Endothelial cell of umbilical vein (primary cell): ENCODE data around the gene MINDY4. TPM values are rescaled to one million over a fixed set of nuclear protein-coding genes. Genes with fewer than 3 reads are reported as not detected.

ENCODE experiments used
- BruUV-seq: library from RNA; stranded (reverse); fragments of 400-500 nt; replicated peaks from 2 replicates; lab custom pipeline; 2021; lab: Mats Ljungman, UMichigan
- CTCF ChIA-PET: fragments of 300-600, 350-600 bp; sonication (Branson Sonifier 250); formaldehyde crosslinking; loops from one replicate; lab custom pipeline; 2021; ENCODE audit warnings: antibody characterized with exemption, inconsistent platforms; lab: Charles Lee
- POLR2A ChIA-PET: fragments of 300-600, 350-600 bp; sonication (Branson Sonifier 250); formaldehyde crosslinking; loops from one replicate; lab custom pipeline; 2021; ENCODE audit warnings: antibody characterized with exemption, inconsistent platforms; lab: Charles Lee
- DNase-seq: peaks from one replicate; pipeline ENCODE4 v3.0.0-alpha.2; 2011; ENCODE audit warnings: low read depth, low spot score
- FAIRE-seq: peaks from 2 replicates; lab custom pipeline; 2011; peaks lifted over from hg19 to GRCh38; lab: Jason Lieb, UNC
- H2AFZ ChIP-seq: 2 replicates; pipeline ENCODE4 v1.6.0; 2012; ENCODE audit warnings: low read depth, low read length, control low read depth, inconsistent platforms
- H3K27ac ChIP-seq: 2 replicates; pipeline ENCODE4 v1.5.1; 2011; ENCODE audit warnings: low read depth, mild to moderate bottlenecking, control low read depth, low read length, moderate library complexity; ENCODE audit not compliant: insufficient read depth
- H3K27me3 ChIP-seq, 2 experiments: 2 replicates each; pipeline versions ENCODE4 v1.6.0 to v1.6.1; 2011; ENCODE audit warnings: low read length in 2 of 2, mixed read lengths in 1 of 2; ENCODE audit not compliant: control insufficient read depth in 2 of 2, insufficient read depth in 2 of 2
- H3K36me3 ChIP-seq, 2 experiments: 2 replicates in 1 of 2; 3 replicates in 1 of 2; pipeline ENCODE4 v1.5.1; 2011; ENCODE audit warnings: low read length in 2 of 2, mild to moderate bottlenecking in 1 of 2, moderate library complexity in 1 of 2; ENCODE audit not compliant: control insufficient read depth in 2 of 2, insufficient read depth in 2 of 2; ENCODE audit errors: extremely low read depth in 1 of 2
- H3K4me1 ChIP-seq: 3 replicates; pipeline ENCODE4 v1.5.1; 2011; ENCODE audit warnings: mild to moderate bottlenecking, low read length; ENCODE audit not compliant: control insufficient read depth, insufficient read depth; ENCODE audit errors: extremely low read depth
- H3K4me2 ChIP-seq: 2 replicates; pipeline ENCODE4 v1.6.1; 2011; ENCODE audit warnings: low read length, control low read depth, mixed read lengths; ENCODE audit not compliant: insufficient read depth
- H3K4me3 ChIP-seq, 3 experiments: fragments of 200-600 bp in 1 of 3; sonication (generic), shearing (Covaris generic) in 1 of 3; replicated peaks in 1 of 3; 2 replicates each; pipeline ENCODE4 v1.5.1; 2011 to 2016; ENCODE audit warnings: control low read depth in 3 of 3, low read length in 3 of 3, mild to moderate bottlenecking in 2 of 3, inconsistent platforms in 1 of 3, low read depth in 1 of 3, moderate library complexity in 1 of 3; ENCODE audit not compliant: insufficient read depth in 1 of 3
- H3K79me2 ChIP-seq: 2 replicates; pipeline ENCODE4 v1.6.0; 2012; ENCODE audit warnings: low read length, inconsistent platforms; ENCODE audit not compliant: control insufficient read depth, insufficient read depth
- H3K9ac ChIP-seq: replicated peaks from 2 replicates; pipeline ENCODE3; 2011; ENCODE audit warnings: low read length, control low read depth; ENCODE audit not compliant: insufficient read depth; ENCODE audit errors: extremely low read depth
- H3K9me1 ChIP-seq: replicated peaks from 3 replicates; pipeline ENCODE4 v1.6.0; 2011; ENCODE audit warnings: mild to moderate bottlenecking, low read length; ENCODE audit not compliant: control insufficient read depth, insufficient read depth; ENCODE audit errors: extremely low read depth
- H3K9me3 ChIP-seq: replicated peaks from 2 replicates; pipeline ENCODE4 v1.5.1; 2012; ENCODE audit warnings: low read length, inconsistent platforms; ENCODE audit not compliant: control insufficient read depth, insufficient read depth
- H4K20me1 ChIP-seq: replicated peaks from 2 replicates; pipeline ENCODE3; 2011; ENCODE audit warnings: mild to moderate bottlenecking, low read length; ENCODE audit not compliant: control insufficient read depth, insufficient read depth; ENCODE audit errors: extremely low read depth
- EZH2 ChIP-seq: IDR thresholded peaks from 2 replicates; pipeline ENCODE4 v1.6.1; 2012; ENCODE audit warnings: borderline replicate concordance, low read depth, mild to moderate bottlenecking, moderate library complexity, low read length, inconsistent platforms; ENCODE audit not compliant: severe bottlenecking
- FOS ChIP-seq: IDR thresholded peaks from 2 replicates; pipeline ENCODE4 v1.6.1; 2011; ENCODE audit warnings: mild to moderate bottlenecking, low read length, moderate library complexity, borderline replicate concordance; ENCODE audit not compliant: insufficient read depth
- GATA2 ChIP-seq: IDR thresholded peaks from 2 replicates; pipeline ENCODE4 v1.7.0; 2011; ENCODE audit warnings: low read depth, mild to moderate bottlenecking, moderate library complexity, mixed read lengths, low read length; ENCODE audit not compliant: insufficient read length, insufficient read depth
- JUN ChIP-seq: IDR thresholded peaks from 2 replicates; pipeline ENCODE4 v1.6.1; 2011; ENCODE audit warnings: borderline replicate concordance, low read depth; ENCODE audit not compliant: insufficient read length, insufficient read depth
- MYC ChIP-seq: IDR thresholded peaks from one replicate; pipeline ENCODE4 v1.6.1; 2011; ENCODE audit warnings: mild to moderate bottlenecking, low read depth, low read length
- POLR2A ChIP-seq: IDR thresholded peaks from 2 replicates; pipeline ENCODE4 v1.6.1; 2012; ENCODE audit warnings: low read depth, mild to moderate bottlenecking, control low read depth, low read length
- POLR2AphosphoS5 ChIP-seq: IDR thresholded peaks from 2 replicates; pipeline ENCODE4 v1.6.1; 2012; ENCODE audit warnings: low read depth, mild to moderate bottlenecking, control low read depth, low read length, moderate library complexity; ENCODE audit not compliant: insufficient read depth
- dilution Hi-C: fragments of 300-500 bp; cut with MboI; formaldehyde crosslinking; loops from one replicate; pipeline ENCODE4 v1.15.0; 2019; ENCODE audit warnings: low sequenced_read_pairs; ENCODE audit not compliant: extremely low pct_ligation_motif_present
- intact Hi-C: fragments of 100-400 bp; cut with micrococcal nuclease; formaldehyde crosslinking; loops from one replicate; pipeline ENCODE4 v1.10.0; 2022
- polyA plus RNA-seq, 4 experiments: library from polyadenylated mRNA; depleted of rRNA in 3 of 4; stranded (reverse) in 3 of 4; unstranded in 1 of 4; fragments of >200 nt; gene quantifications; 2 replicates each; pipeline versions ENCODE4 v1.2.1 to v1.2.3, GENCODE V29; 2011 to 2012; ENCODE audit warnings: missing spikeins in 1 of 4
- total RNA-seq: library from RNA; stranded (reverse); gene quantifications from 2 replicates; pipeline ENCODE4 v1.2.3, GENCODE V29; 2021
- TF ChIP-seq, protein P1 (sequence below): IDR thresholded peaks from 2 replicates; pipeline ENCODE4 v1.6.1; 2011; ENCODE audit not compliant: insufficient read depth, insufficient read length
- TF ChIP-seq, protein P2 (sequence below), 2 donors: IDR thresholded peaks; 1 replicate in 1 of 2; 2 replicates in 1 of 2; pipeline ENCODE4 v1.5.1; 2011; ENCODE audit warnings: low read length in 2 of 2, mild to moderate bottlenecking in 2 of 2, moderate library complexity in 2 of 2, control low read depth in 1 of 2, inconsistent platforms in 1 of 2, low read depth in 1 of 2; ENCODE audit not compliant: insufficient read depth in 1 of 2; ENCODE audit errors: extremely low read depth in 1 of 2

The MINDY4 gene
- total and polyA plus RNA-seq, 2 donors (not counting 3 experiments of a cell fraction or from before 2014, with no cell fraction given) = 2.2 to 4.7 TPM

DNA sequence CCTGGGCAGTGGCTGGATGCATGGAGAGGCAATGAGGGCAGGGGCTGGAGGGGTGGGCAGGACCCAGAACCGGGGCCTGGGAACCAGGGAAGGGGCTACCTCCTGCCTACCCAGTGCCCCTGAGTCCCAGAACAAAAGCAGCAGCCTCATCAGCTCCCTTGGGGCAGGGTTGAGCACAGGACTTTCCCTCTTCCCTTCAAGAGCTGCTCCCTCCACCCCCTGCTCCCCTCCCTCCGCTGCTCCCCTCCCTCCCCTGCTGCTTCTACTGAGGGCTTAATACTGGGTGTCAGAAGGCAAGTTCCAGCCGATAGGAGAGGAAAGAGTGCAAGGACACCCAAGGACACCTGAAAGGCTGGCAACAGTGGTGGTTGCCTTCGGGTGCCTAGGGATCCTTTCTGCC, 47.4 kb upstream of the MINDY4 start:
- no peaks in the 10 kb centered on the region for H3K9me1 ChIP-seq
- no peaks in the 10 kb centered on the region for H3K9me3 ChIP-seq
- no peaks in the 10 kb centered on the region for H4K20me1 ChIP-seq
- H3K9ac ChIP-seq = no peak overlapping the region
- CTCF ChIA-PET = no interaction called here
- FAIRE-seq = no peak
- H3K4me1 ChIP-seq = no peaks in the 10 kb centered on the region
- no peak for DNase-seq
- no peak overlapping the region for H3K27ac ChIP-seq
- H3K4me3 ChIP-seq = no peak overlapping the region
- TF ChIP-seq GATA2 = no peak
- TF ChIP-seq FOS = no peak
- no peak for TF ChIP-seq EZH2
- TF ChIP-seq JUN = no peak
- TF ChIP-seq, protein P1, sequence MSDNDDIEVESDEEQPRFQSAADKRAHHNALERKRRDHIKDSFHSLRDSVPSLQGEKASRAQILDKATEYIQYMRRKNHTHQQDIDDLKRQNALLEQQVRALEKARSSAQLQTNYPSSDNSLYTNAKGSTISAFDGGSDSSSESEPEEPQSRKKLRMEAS = no peak
- TF ChIP-seq POLR2A = no peak
- TF ChIP-seq POLR2AphosphoS5 = no peak
- TF ChIP-seq, protein P2, sequence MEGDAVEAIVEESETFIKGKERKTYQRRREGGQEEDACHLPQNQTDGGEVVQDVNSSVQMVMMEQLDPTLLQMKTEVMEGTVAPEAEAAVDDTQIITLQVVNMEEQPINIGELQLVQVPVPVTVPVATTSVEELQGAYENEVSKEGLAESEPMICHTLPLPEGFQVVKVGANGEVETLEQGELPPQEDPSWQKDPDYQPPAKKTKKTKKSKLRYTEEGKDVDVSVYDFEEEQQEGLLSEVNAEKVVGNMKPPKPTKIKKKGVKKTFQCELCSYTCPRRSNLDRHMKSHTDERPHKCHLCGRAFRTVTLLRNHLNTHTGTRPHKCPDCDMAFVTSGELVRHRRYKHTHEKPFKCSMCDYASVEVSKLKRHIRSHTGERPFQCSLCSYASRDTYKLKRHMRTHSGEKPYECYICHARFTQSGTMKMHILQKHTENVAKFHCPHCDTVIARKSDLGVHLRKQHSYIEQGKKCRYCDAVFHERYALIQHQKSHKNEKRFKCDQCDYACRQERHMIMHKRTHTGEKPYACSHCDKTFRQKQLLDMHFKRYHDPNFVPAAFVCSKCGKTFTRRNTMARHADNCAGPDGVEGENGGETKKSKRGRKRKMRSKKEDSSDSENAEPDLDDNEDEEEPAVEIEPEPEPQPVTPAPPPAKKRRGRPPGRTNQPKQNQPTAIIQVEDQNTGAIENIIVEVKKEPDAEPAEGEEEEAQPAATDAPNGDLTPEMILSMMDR (IDR thresholded peaks at IDR 0.05; ENCODE audit: extremely low read depth in 1 of 2, insufficient read depth in 1 of 2, low read depth in 1 of 2, low read length in 2 of 2) = no peak
- no peak for TF ChIP-seq MYC
- no peaks in the 10 kb centered on the region for H3K79me2 ChIP-seq
- H3K27me3 ChIP-seq = peaks cover 4 to 9% of the 10 kb centered on the region in 2 experiments
- POLR2A ChIA-PET = no interaction called here
- dilution Hi-C loops = no loop called here
- no peak overlapping the region for H3K4me2 ChIP-seq
- no peak overlapping the region for H2AFZ ChIP-seq
- intact Hi-C loops = no loop called here
- BruUV-seq = no TSS peak
- no peaks in the 10 kb centered on the region for H3K36me3 ChIP-seq
